Type B pancreatic cell (in vitro differentiated cells): ENCODE data around the gene RTCB. TPM values are rescaled to one million over a fixed set of nuclear protein-coding genes. Genes with fewer than 3 reads are reported as not detected.

Source experiments
- DNase-seq: peaks from one replicate; pipeline ENCODE4 v3.0.0; 2021; ENCODE audit warnings: mixed read lengths; ENCODE audit not compliant: unreplicated experiment; ENCODE audit errors: extremely low spot score
- H3K27ac Mint-ChIP-seq: 2 replicates; pipeline ENCODE4 v1.8.0; 2021; ENCODE audit warnings: mild to moderate bottlenecking, mixed read lengths
- H3K27me3 Mint-ChIP-seq: 2 replicates; pipeline ENCODE4 v1.8.0; 2021; ENCODE audit warnings: mixed read lengths
- H3K36me3 Mint-ChIP-seq: 2 replicates; pipeline ENCODE4 v1.8.0; 2021; ENCODE audit warnings: mixed read lengths
- H3K4me1 Mint-ChIP-seq: one replicate; pipeline ENCODE4 v1.8.0; 2021; ENCODE audit warnings: mixed read lengths; ENCODE audit not compliant: unreplicated experiment
- H3K4me3 Mint-ChIP-seq: 2 replicates; pipeline ENCODE4 v1.8.0; 2021; ENCODE audit warnings: mild to moderate bottlenecking, mixed read lengths
- H3K9me3 Mint-ChIP-seq: 2 replicates; pipeline ENCODE4 v1.8.0; 2021; ENCODE audit warnings: mixed read lengths
- long read RNA-seq: library from polyadenylated mRNA; unstranded; transcript quantifications from one replicate; pipeline ENCODE4 v2.0.0, GENCODE V29; 2020
- total RNA-seq: library from RNA; stranded (reverse); gene quantifications from 2 replicates; pipeline ENCODE4 v1.2.1, GENCODE V29; 2021; ENCODE audit warnings: low replicate concordance
- TF ChIP-seq, protein P1 (sequence below): fragments of 200-600 bp; sonication (generic); conservative IDR thresholded peaks from 2 replicates; pipeline ENCODE4 v1.5.0; 2021; ENCODE audit warnings: antibody characterized with exemption, mild to moderate bottlenecking

RTCB gene
- 86.2 and 87.7 TPM in 2 replicates for total RNA-seq
- long read RNA-seq, transcript RTCB-201 (12 exons, 2,027 nt), result major isoform, 1,045 of 1,100 reads
- long read RNA-seq, partial matches to known transcripts, result 19 of 1,100 reads
- long read RNA-seq, other reads (novel, unspliced or antisense), result 33 of 1,100 reads

DNA sequence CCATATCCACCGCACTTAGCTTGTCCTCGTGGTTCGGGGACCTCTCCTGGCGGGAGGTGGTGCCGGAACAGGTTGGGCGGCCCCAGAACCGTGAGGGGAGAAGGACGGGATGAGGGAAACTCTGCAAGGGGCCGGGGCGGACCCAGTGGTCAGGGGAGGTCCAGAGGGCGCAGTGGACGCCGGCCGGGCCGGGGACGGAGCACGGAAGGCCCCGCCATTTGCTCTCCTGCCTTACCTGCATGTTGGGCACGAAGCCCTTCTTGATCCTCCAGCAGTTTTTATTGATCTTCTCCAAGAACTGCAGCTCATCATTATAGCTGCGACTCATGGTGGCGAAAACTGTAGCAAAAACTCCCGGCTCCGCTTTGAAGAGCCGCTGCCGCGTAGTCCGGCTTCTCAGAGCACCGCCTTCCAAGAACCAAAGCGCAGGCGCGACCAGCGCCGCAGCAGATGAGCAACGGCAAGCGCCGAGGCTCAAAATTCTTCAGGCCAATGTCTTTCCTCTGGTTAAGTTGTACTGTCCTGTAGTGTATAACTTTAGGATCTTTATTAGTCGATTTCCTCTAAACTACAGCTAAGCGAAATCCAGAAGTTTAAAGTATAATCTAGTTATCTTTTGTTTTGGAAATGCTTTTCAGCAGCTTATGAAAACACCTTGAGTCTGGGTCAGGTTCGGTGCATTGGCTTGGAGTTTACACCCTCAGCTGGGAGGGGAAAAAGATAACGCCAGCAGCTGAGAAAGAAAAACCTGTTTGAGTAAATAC lies at the start of gene RTCB:
Gene RTCB (minus strand): TSS at position 419 of the 764 bp plus-strand sequence. CDS start 91 bp downstream, at position 328.
- Mint-ChIP-seq H3K36me3 (peaks cover 12% of the 10 kb centered on the region), H3K27ac (peak within 1 kb of the TSS; percentile 84), H3K9me3 (no peaks in the 10 kb centered on the region), H3K27me3 (peaks cover 12% of the 10 kb centered on the region), H3K4me1 (peaks cover 31% of the 10 kb centered on the region), H3K4me3 (peak within 1 kb of the TSS; percentile 98)
- TF ChIP-seq, protein P1, sequence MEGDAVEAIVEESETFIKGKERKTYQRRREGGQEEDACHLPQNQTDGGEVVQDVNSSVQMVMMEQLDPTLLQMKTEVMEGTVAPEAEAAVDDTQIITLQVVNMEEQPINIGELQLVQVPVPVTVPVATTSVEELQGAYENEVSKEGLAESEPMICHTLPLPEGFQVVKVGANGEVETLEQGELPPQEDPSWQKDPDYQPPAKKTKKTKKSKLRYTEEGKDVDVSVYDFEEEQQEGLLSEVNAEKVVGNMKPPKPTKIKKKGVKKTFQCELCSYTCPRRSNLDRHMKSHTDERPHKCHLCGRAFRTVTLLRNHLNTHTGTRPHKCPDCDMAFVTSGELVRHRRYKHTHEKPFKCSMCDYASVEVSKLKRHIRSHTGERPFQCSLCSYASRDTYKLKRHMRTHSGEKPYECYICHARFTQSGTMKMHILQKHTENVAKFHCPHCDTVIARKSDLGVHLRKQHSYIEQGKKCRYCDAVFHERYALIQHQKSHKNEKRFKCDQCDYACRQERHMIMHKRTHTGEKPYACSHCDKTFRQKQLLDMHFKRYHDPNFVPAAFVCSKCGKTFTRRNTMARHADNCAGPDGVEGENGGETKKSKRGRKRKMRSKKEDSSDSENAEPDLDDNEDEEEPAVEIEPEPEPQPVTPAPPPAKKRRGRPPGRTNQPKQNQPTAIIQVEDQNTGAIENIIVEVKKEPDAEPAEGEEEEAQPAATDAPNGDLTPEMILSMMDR, result no peak
- peak; percentile 92 for DNase-seq

DNA sequence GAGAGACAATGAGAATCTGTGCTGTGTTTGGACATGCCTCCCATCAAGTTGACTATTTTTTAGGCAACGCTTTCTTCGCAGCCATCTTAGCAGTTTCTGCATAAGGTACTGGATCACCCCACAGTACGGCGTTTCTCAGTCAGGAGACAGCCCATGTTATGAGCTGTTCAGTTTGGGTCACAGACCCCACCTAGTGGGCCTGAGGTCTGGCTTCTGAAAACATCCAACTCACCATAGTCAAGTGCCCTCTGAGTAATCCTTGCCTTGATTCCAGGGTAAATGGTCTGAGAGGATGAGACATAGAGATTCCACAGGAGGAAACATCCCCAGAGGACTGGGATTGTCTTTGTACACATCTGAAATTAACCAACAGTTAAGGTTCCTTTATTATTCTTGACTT lies 45.0 kb upstream of the RTCB start:
- no peak overlapping the region for H3K27ac Mint-ChIP-seq
- no peak for DNase-seq
- TF ChIP-seq, protein P1, result no peak
- no peak overlapping the region for H3K4me3 Mint-ChIP-seq
- H3K36me3 Mint-ChIP-seq, result no peaks in the 10 kb centered on the region
- H3K4me1 Mint-ChIP-seq, result no peaks in the 10 kb centered on the region
- no peaks in the 10 kb centered on the region for H3K9me3 Mint-ChIP-seq
- peaks cover 72% of the 10 kb centered on the region for H3K27me3 Mint-ChIP-seq

DNA sequence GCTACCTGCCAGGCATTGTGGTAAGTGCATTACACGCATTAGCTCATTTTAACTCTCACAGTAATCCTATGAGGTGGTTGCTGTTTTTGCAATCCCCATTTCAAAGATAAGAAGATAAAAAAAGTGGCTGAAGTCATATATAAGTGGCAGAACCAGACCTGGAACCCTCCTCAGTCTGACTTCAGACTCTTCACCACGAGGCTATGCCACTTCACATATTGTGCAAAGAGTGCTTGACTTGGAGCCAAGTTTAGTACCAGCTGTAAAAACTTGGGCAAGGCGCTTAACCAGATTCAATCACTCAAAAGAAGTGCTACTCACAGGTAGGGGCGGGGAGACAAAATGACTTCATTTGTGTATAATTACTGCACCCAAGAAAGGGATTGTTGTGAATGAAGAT lies 36.9 kb upstream of the RTCB start:
- peaks cover 49% of the 10 kb centered on the region for H3K27me3 Mint-ChIP-seq
- no peak for DNase-seq
- TF ChIP-seq, protein P1, result no peak
- H3K4me1 Mint-ChIP-seq, result no peaks in the 10 kb centered on the region
- no peak overlapping the region for H3K27ac Mint-ChIP-seq
- H3K4me3 Mint-ChIP-seq, result no peak overlapping the region
- no peaks in the 10 kb centered on the region for H3K36me3 Mint-ChIP-seq
- H3K9me3 Mint-ChIP-seq, result no peaks in the 10 kb centered on the region

DNA sequence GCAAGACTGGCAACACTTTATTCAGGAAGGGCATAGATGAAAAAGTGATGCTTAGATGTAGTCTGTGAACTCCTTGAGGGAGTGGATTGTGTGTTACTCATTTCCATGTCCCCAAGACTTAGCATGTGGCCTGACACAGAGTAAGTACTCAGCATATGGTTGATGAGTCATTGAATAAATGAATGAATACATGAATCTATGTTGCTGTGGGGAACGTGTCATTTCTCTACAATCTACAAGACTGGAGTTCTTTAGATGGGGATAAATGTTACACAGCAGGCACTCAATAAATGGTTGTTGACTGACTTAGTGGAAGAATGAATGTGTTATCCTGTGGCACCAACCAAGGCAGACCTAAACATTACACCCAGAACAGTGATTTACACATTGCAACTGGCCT lies 34.3 kb upstream of the RTCB start:
- Mint-ChIP-seq H3K4me1 (no peaks in the 10 kb centered on the region), H3K27ac (no peak overlapping the region), H3K36me3 (no peaks in the 10 kb centered on the region), H3K9me3 (no peaks in the 10 kb centered on the region), H3K4me3 (no peak overlapping the region), H3K27me3 (peaks cover 43% of the 10 kb centered on the region)
- DNase-seq, result no peak
- TF ChIP-seq, protein P1, result no peak

DNA sequence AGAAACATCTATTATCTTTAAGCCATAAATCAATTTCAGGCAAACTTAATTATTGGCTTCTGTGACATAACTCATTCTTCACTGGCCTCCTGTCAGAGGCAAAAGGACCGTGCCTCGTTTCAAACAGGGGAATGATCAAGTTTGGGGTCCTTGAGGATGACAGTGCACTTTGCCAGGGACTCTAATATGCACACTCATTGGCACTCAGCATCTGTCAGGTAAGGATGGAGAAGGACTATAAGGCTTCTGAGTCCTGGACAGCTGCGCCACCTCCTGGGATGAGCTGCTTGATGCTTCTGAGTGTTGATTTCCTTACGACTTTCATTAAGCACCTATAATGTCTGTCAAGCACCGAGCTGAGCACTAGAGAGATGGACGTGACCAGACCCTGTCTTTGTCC lies 32.0 kb upstream of the RTCB start:
- TF ChIP-seq, protein P1, result peak; percentile 38

More for the DNA sequence above, 32.0 kb upstream of the RTCB start:
- Mint-ChIP-seq H3K9me3 (no peaks in the 10 kb centered on the region), H3K27ac (no peak overlapping the region), H3K36me3 (no peaks in the 10 kb centered on the region), H3K4me1 (no peaks in the 10 kb centered on the region), H3K27me3 (peaks cover 37% of the 10 kb centered on the region), H3K4me3 (no peak overlapping the region)
- DNase-seq, result no peak
